Suprapubic skin (tissue), 3 donors: ENCODE results near the gene DGKB.

Experiments
- EP300 ChIP-seq: sonication (generic); formaldehyde crosslinking; IDR thresholded peaks from one replicate; pipeline ENCODE4 v1.6.1; 2017; ENCODE audit warnings: antibody characterized with exemption
- POLR2A ChIP-seq, 2 donors: fragments of 450-650 bp; IDR thresholded peaks; one replicate each; pipeline ENCODE4 v1.6.1; 2017; ENCODE audit warnings: antibody characterized with exemption in 2 of 2, mild to moderate bottlenecking in 2 of 2, moderate library complexity in 2 of 2
- TF ChIP-seq, protein P1 (sequence below), 2 donors: fragments of 200-600 bp in 1 of 2; fragments of 450-650 bp in 1 of 2; sonication (generic) in 1 of 2; IDR thresholded peaks; one replicate each; pipeline ENCODE4 v1.5.1; 2016 to 2019; ENCODE audit warnings: antibody characterized with exemption in 2 of 2, mild to moderate bottlenecking in 1 of 2, moderate library complexity in 1 of 2

DNA sequence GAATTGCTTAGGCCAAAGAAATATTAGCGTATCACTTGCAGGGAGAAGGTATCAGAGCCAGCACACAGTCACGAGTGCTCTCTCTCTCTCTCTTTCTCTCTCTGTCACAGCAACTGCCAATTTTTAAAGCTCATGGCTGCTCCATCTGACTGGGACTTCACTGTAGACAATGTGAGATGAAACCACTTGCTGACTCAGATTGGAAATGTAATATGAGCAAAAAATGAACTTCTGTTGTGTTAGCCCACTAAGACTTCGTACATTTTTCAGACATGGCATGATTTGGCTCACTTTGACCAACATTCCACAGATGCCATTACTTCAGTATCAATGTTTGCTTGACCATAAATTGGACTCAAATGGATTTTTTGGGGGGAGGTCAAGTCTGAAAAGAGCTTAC is 68.1 kb downstream of the DGKB start:
- TF ChIP-seq, protein P1, sequence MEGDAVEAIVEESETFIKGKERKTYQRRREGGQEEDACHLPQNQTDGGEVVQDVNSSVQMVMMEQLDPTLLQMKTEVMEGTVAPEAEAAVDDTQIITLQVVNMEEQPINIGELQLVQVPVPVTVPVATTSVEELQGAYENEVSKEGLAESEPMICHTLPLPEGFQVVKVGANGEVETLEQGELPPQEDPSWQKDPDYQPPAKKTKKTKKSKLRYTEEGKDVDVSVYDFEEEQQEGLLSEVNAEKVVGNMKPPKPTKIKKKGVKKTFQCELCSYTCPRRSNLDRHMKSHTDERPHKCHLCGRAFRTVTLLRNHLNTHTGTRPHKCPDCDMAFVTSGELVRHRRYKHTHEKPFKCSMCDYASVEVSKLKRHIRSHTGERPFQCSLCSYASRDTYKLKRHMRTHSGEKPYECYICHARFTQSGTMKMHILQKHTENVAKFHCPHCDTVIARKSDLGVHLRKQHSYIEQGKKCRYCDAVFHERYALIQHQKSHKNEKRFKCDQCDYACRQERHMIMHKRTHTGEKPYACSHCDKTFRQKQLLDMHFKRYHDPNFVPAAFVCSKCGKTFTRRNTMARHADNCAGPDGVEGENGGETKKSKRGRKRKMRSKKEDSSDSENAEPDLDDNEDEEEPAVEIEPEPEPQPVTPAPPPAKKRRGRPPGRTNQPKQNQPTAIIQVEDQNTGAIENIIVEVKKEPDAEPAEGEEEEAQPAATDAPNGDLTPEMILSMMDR (IDR thresholded peaks at IDR 0.05) = no peak
- no peak for TF ChIP-seq EP300
- no peak for TF ChIP-seq POLR2A (IDR thresholded peaks at IDR 0.05)
